ENCODE data around the gene NUDT19. TPM values are rescaled to one million over a fixed set of nuclear protein-coding genes. Genes with fewer than 3 reads are reported as not detected.
A peak's percentile ranks its signal among the peaks of the same experiment; 100 is the strongest.

Gene NUDT19
- total and polyA plus RNA-seq, 9 of the 15 experiments (the other 6 are each of a cell fraction or from before 2014, with no cell fraction given), result 9.6 to 38.6 (median 14.4) TPM

DNA sequence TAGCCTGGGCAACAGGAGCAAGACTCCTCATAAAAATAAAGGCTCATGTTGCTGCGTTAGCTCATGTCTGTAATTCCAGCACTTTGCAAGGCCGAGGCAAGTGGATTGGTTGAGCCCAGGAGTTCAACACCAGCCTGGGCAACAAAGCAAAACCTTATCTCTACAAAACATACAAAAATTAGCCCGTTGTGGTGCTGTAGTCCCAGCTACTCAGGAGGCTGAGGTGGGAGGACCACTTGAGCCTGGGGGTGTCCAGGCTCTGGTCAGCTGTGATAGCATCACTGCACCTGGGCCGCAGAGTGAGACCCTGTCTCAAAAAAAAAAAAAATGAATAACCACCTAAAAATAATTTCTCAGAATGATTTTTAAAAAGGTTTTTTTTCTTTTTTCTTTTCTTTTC lies 3.9 kb upstream of the NUDT19 start (continued):
- TF ChIP-seq, protein P1, sequence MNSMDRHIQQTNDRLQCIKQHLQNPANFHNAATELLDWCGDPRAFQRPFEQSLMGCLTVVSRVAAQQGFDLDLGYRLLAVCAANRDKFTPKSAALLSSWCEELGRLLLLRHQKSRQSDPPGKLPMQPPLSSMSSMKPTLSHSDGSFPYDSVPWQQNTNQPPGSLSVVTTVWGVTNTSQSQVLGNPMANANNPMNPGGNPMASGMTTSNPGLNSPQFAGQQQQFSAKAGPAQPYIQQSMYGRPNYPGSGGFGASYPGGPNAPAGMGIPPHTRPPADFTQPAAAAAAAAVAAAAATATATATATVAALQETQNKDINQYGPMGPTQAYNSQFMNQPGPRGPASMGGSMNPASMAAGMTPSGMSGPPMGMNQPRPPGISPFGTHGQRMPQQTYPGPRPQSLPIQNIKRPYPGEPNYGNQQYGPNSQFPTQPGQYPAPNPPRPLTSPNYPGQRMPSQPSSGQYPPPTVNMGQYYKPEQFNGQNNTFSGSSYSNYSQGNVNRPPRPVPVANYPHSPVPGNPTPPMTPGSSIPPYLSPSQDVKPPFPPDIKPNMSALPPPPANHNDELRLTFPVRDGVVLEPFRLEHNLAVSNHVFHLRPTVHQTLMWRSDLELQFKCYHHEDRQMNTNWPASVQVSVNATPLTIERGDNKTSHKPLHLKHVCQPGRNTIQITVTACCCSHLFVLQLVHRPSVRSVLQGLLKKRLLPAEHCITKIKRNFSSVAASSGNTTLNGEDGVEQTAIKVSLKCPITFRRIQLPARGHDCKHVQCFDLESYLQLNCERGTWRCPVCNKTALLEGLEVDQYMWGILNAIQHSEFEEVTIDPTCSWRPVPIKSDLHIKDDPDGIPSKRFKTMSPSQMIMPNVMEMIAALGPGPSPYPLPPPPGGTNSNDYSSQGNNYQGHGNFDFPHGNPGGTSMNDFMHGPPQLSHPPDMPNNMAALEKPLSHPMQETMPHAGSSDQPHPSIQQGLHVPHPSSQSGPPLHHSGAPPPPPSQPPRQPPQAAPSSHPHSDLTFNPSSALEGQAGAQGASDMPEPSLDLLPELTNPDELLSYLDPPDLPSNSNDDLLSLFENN (IDR thresholded peaks at IDR 0.05; ENCODE audit: low read depth in 2 of 2, low read length in 2 of 2), result no peak
- no peak for TF ChIP-seq ZNF224 (CRISPR knock-in tag; IDR thresholded peaks at IDR 0.05)
- no peak for TF ChIP-seq CBX5 (IDR thresholded peaks at IDR 0.05; ENCODE audit: borderline replicate concordance, low read depth)
- peak; percentile 29; the same call in 1 of the 2 replicates for TF ChIP-seq STAT5A (IDR thresholded peaks at IDR 0.05; ENCODE audit: borderline replicate concordance, low read length)
- peak; percentile 32; the same call in 1 of the 2 replicates for TF ChIP-seq NFIC (IDR thresholded peaks at IDR 0.05)
- no peak for TF ChIP-seq ZNF253 (CRISPR knock-in tag; conservative IDR thresholded peaks at IDR 0.05)
- TF ChIP-seq, protein P2, sequence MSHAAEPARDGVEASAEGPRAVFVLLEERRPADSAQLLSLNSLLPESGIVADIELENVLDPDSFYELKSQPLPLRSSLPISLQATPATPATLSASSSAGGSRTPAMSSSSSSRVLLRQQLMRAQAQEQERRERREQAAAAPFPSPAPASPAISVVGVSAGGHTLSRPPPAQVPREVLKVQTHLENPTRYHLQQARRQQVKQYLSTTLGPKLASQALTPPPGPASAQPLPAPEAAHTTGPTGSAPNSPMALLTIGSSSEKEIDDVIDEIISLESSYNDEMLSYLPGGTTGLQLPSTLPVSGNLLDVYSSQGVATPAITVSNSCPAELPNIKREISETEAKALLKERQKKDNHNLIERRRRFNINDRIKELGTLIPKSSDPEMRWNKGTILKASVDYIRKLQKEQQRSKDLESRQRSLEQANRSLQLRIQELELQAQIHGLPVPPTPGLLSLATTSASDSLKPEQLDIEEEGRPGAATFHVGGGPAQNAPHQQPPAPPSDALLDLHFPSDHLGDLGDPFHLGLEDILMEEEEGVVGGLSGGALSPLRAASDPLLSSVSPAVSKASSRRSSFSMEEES (CRISPR knock-in tag; IDR thresholded peaks at IDR 0.05), result no peak
- TF ChIP-seq MAFG (tag; conservative IDR thresholded peaks at IDR 0.05), result no peak
- no peak for TF ChIP-seq POU5F1 (IDR thresholded peaks at IDR 0.05; ENCODE audit: borderline replicate concordance, low read depth, low read length, partially characterized antibody)
- no peak for TF ChIP-seq SRSF7 (optimal IDR thresholded peaks at IDR 0.05; ENCODE audit: low read depth, low read length)
- TF ChIP-seq MYNN (IDR thresholded peaks at IDR 0.05), result 0 out of 2 replicates have a peak, but pooled peaks have one; percentile 16
- no peak for TF ChIP-seq MYNN (CRISPR knock-in tag; IDR thresholded peaks at IDR 0.05)
- TF ChIP-seq SMARCC2 (IDR thresholded peaks at IDR 0.05; ENCODE audit: low read depth), result no peak
- TF ChIP-seq, protein P3, sequence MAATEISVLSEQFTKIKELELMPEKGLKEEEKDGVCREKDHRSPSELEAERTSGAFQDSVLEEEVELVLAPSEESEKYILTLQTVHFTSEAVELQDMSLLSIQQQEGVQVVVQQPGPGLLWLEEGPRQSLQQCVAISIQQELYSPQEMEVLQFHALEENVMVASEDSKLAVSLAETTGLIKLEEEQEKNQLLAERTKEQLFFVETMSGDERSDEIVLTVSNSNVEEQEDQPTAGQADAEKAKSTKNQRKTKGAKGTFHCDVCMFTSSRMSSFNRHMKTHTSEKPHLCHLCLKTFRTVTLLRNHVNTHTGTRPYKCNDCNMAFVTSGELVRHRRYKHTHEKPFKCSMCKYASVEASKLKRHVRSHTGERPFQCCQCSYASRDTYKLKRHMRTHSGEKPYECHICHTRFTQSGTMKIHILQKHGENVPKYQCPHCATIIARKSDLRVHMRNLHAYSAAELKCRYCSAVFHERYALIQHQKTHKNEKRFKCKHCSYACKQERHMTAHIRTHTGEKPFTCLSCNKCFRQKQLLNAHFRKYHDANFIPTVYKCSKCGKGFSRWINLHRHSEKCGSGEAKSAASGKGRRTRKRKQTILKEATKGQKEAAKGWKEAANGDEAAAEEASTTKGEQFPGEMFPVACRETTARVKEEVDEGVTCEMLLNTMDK (IDR thresholded peaks at IDR 0.05; ENCODE audit: borderline replicate concordance, insufficient read depth, low read depth, low read length, poor library complexity, severe bottlenecking), result no peak
- TF ChIP-seq HIVEP1 (CRISPR knock-in tag; IDR thresholded peaks at IDR 0.05), result no peak
- TF ChIP-seq HSF4 (CRISPR knock-in tag; IDR thresholded peaks at IDR 0.05; ENCODE audit: borderline replicate concordance), result no peak
- TF ChIP-seq ZNF121 (CRISPR knock-in tag; conservative IDR thresholded peaks at IDR 0.05), result peak; percentile 74
- no peak for TF ChIP-seq BHLHE40 (IDR thresholded peaks at IDR 0.05; ENCODE audit: low read length)
- peak; percentile 43; the same call in 1 of the 2 replicates for TF ChIP-seq EGR1 (conservative IDR thresholded peaks at IDR 0.05)
- TF ChIP-seq CREBBP (IDR thresholded peaks at IDR 0.05; ENCODE audit: low read depth, low read length), result no peak

Measured in K562 (cell line).